DOHH2 (cell line): ENCODE results near the gene ADAD2.
"Not testable (repeated sequence)": the region's sequence is repeated elsewhere in the genome, so short reads cannot be mapped to it uniquely, and the experiment has no call there.

Experiments
- H3F3A ChIP-seq: fragments of 200-600 bp; sonication (generic), shearing (Covaris generic); 2 replicates; pipeline ENCODE4 v1.6.0; 2016; ENCODE audit warnings: antibody characterized with exemption, mild to moderate bottlenecking; ENCODE audit not compliant: control insufficient read depth, insufficient read depth
- H3K27ac ChIP-seq: fragments of 200-600 bp; sonication (generic); 2 replicates; pipeline ENCODE4 v1.5.1; 2014; ENCODE audit warnings: low read depth, mild to moderate bottlenecking, low read length, moderate library complexity
- H3K27me3 ChIP-seq: fragments of 200-600 bp; sonication (generic); 2 replicates; pipeline ENCODE4 v1.6.1; 2014; ENCODE audit warnings: mild to moderate bottlenecking, low read length, mixed read lengths; ENCODE audit not compliant: control insufficient read depth
- H3K36me3 ChIP-seq: fragments of 200-600 bp; sonication (generic); 2 replicates; pipeline ENCODE4 v1.6.1; 2014; ENCODE audit warnings: mild to moderate bottlenecking, low read length, moderate library complexity, mixed read lengths; ENCODE audit not compliant: control insufficient read depth
- H3K4me1 ChIP-seq: fragments of 200-600 bp; sonication (generic); 2 replicates; pipeline ENCODE4 v1.6.1; 2014; ENCODE audit warnings: mild to moderate bottlenecking, low read length, mixed read lengths; ENCODE audit not compliant: control insufficient read depth
- H3K4me2 ChIP-seq: fragments of 200-600 bp; sonication (generic); 2 replicates; pipeline ENCODE4 v1.6.0; 2014; ENCODE audit warnings: mild to moderate bottlenecking, low read length, moderate library complexity
- H3K4me3 ChIP-seq: fragments of 200-600 bp; sonication (generic); 2 replicates; pipeline ENCODE4 v1.5.1; 2014; ENCODE audit warnings: mild to moderate bottlenecking, low read length, mixed read lengths
- H3K79me2 ChIP-seq: fragments of 200-600 bp; sonication (generic); 2 replicates; pipeline ENCODE4 v1.6.1; 2014; ENCODE audit warnings: mild to moderate bottlenecking, low read length, mixed read lengths; ENCODE audit not compliant: control insufficient read depth
- H3K9me2 ChIP-seq: fragments of 200-600 bp; sonication (generic); replicated peaks from 2 replicates; pipeline ENCODE4 v1.6.1; 2014; ENCODE audit warnings: mild to moderate bottlenecking, low read length, mixed read lengths; ENCODE audit not compliant: control insufficient read depth
- H3K9me3 ChIP-seq: fragments of 200-600 bp; sonication (generic); 2 replicates; pipeline ENCODE4 v1.6.1; 2014; ENCODE audit warnings: antibody characterized with exemption, low read length, mixed read lengths; ENCODE audit not compliant: control insufficient read depth, insufficient read depth
- H4K20me1 ChIP-seq: fragments of 200-600 bp; sonication (generic); 2 replicates; pipeline ENCODE4 v1.6.0; 2014; ENCODE audit warnings: low read depth, mild to moderate bottlenecking, antibody characterized with exemption, low read length, moderate library complexity; ENCODE audit not compliant: control insufficient read depth, insufficient read depth
- EZH2phosphoT487 ChIP-seq: fragments of 200-600 bp; sonication (generic); IDR thresholded peaks from 2 replicates; pipeline ENCODE4 v1.6.1; 2017; ENCODE audit warnings: borderline replicate concordance, mild to moderate bottlenecking, antibody characterized with exemption, low read length, moderate library complexity, mixed read lengths
- TF ChIP-seq, protein P1 (sequence below): fragments of 200-600 bp; sonication (generic); IDR thresholded peaks from one replicate; pipeline ENCODE4 v1.5.1; 2014; ENCODE audit warnings: antibody characterized with exemption, mild to moderate bottlenecking, low read depth, low read length; ENCODE audit not compliant: poor library complexity, severe bottlenecking

Gene ADAD2

GRCh38 chr16:84212631-84213030 is 21.7 kb downstream of the ADAD2 start:
- no peaks in the 10 kb centered on the region for H3K27me3 ChIP-seq
- H3K79me2 ChIP-seq: no peaks in the 10 kb centered on the region
- H3K36me3 ChIP-seq: no peaks in the 10 kb centered on the region
- H3K9me2 ChIP-seq: no peaks in the 10 kb centered on the region
- H3K27ac ChIP-seq: no peak overlapping the region
- H3K4me1 ChIP-seq: no peaks in the 10 kb centered on the region
- no peak overlapping the region for H3K4me2 ChIP-seq
- no peak overlapping the region for H3K4me3 ChIP-seq
- TF ChIP-seq, protein P1, sequence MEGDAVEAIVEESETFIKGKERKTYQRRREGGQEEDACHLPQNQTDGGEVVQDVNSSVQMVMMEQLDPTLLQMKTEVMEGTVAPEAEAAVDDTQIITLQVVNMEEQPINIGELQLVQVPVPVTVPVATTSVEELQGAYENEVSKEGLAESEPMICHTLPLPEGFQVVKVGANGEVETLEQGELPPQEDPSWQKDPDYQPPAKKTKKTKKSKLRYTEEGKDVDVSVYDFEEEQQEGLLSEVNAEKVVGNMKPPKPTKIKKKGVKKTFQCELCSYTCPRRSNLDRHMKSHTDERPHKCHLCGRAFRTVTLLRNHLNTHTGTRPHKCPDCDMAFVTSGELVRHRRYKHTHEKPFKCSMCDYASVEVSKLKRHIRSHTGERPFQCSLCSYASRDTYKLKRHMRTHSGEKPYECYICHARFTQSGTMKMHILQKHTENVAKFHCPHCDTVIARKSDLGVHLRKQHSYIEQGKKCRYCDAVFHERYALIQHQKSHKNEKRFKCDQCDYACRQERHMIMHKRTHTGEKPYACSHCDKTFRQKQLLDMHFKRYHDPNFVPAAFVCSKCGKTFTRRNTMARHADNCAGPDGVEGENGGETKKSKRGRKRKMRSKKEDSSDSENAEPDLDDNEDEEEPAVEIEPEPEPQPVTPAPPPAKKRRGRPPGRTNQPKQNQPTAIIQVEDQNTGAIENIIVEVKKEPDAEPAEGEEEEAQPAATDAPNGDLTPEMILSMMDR: no peak
- TF ChIP-seq EZH2phosphoT487: no peak
- H3K9me3 ChIP-seq: no peaks in the 10 kb centered on the region
- H4K20me1 ChIP-seq: no peaks in the 10 kb centered on the region
- no peaks in the 10 kb centered on the region for H3F3A ChIP-seq

DNA sequence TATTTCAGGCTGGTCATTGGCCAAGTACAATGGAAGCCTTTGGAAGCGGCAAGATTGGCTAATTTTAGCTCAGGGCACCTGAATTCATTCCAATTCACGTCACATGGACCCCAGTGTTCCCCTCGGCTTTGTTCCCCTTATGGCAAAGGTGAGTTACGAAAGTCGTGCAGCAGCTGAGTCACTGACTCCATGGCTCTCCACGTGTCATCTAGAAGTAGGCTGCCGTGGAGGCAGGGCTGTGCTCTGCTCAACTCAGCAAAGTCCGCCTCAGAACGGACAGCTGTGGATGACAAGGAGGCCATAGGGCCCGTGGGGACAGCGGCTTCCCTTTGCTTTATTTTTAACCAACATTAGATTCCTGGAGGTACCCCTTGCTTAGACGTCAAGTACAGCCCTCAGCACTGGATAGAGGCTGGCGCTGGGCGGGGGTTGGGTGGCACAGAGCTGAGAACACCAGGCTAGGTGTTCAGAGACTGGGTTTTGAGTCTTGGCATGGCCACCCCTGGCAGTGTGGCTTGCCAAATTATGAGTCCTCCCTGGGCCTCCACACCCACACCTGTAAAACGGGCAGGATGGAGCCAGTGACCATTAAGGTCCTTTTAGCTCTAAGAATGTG is 23.6 kb downstream of the ADAD2 start:
- Histone ChIP-seq H3K4me1 (no peaks in the 10 kb centered on the region), H3K36me3 (no peaks in the 10 kb centered on the region), H3K4me3 (no peak overlapping the region), H3K27me3 (no peaks in the 10 kb centered on the region), H3K9me3 (no peaks in the 10 kb centered on the region), H3K9me2 (no peaks in the 10 kb centered on the region), H4K20me1 (no peaks in the 10 kb centered on the region), H3K79me2 (no peaks in the 10 kb centered on the region), H3K4me2 (no peak overlapping the region), H3F3A (no peaks in the 10 kb centered on the region), H3K27ac (no peak overlapping the region)
- TF ChIP-seq, protein P1: no peak
- TF ChIP-seq EZH2phosphoT487: no peak

DNA sequence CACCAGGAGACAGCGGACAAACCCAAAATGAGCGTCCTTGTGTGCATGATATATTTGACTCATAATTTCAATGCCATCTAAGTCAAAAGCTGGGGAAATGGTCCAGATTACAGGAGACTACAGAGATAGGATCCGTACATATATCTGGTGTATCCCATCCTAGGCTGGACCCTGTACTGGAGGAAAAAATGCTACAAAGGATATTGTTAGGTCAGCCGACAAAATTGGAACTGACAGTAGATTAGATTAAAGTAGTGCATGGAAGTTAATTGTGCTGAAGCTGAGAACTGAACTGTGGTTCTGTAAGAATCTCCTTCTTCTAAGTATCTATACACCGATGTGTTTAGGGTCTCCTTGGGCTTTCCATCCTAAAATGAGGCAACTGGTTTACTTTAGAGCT is 24.6 kb downstream of the ADAD2 start:
- Histone ChIP-seq H3K4me2 (no peak overlapping the region), H3K4me3 (no peak overlapping the region), H3K9me3 (no peaks in the 10 kb centered on the region), H3F3A (no peaks in the 10 kb centered on the region), H3K27ac (no peak overlapping the region), H3K79me2 (no peaks in the 10 kb centered on the region), H3K4me1 (no peaks in the 10 kb centered on the region), H3K9me2 (no peaks in the 10 kb centered on the region), H3K36me3 (no peaks in the 10 kb centered on the region), H4K20me1 (no peaks in the 10 kb centered on the region), H3K27me3 (no peaks in the 10 kb centered on the region)
- no peak for TF ChIP-seq EZH2phosphoT487
- TF ChIP-seq, protein P1: no peak

GRCh38 chr16:84216144-84216543 is 25.2 kb downstream of the ADAD2 start:
- not testable (repeated sequence) for H3K4me1 ChIP-seq, H3K27ac ChIP-seq, H3K4me3 ChIP-seq, H3K9me3 ChIP-seq, H3K4me2 ChIP-seq, H3K79me2 ChIP-seq, H3K9me2 ChIP-seq, H3F3A ChIP-seq, H3K36me3 ChIP-seq, H4K20me1 ChIP-seq, H3K27me3 ChIP-seq
